CD4-positive, alpha-beta T cell treated with Interleukin-15 for 1 hour (primary cell): ENCODE measurements around the gene OR51V1.
"Not testable (repeated sequence)": the region's sequence is repeated elsewhere in the genome, so short reads cannot be mapped to it uniquely, and the experiment has no call there.

Source experiments
- DNase-seq: peaks from one replicate; pipeline ENCODE4 v3.0.0-alpha.2; 2020

OR51V1 gene

DNA sequence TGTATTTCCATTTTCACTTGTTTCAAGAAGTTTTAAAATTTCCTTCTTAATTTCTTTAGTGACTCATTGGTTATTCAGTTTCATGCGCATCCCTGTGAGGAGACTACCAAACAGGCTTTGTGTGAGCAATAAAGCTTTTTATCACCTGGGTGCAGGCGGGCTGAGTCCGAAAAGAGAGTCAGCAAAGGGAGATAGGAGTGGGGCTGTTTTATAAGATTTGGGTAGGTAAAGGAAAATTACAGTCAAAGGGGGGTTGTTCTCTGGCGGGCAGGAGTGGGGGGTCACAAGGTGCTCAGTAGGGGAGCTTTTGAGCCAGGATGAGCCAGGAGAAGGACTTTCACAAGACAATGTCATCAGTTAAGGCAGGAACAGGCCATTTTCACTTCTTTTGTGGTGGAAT is 40.3 kb downstream of the OR51V1 start:
- DNase-seq, result not testable (repeated sequence)

DNA sequence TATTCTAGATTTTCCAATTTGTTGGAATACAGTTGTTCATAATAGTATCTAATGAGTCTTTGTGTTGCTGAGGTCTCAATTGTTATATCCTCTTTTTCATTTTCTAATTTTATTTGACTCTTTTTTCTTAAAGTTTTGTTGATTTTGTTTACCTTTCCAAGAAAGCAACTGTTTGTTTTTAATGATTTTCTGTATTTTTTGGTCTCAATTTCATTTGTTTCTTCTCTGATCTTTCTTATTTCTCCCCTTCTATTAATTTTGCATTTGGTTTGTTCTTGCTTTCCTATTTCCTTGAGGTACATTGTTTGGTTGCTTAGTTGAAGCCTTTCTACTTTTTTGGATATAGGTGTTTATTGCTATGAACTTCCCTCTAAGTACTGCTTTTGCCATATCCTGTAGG is 40.7 kb downstream of the OR51V1 start:
- DNase-seq, result no peak

DNA sequence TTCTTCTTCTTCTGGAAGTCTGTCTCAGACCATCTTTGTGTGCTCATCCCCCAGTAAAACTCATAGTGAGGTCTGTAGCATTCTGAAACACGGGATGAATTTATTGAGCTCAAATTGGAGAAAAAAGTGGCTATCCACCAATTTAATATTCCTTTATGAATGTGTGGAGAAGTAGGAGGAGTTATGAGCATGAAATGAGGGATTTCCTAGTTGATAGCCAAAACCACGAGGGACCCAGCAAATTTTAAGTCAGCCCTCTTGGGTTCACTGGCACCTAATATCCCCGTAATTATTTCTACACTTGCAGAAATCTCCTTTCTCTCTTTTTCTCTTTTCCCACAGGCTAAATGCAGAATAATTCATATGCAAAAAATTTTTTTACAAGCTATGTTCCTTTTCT is 45.8 kb downstream of the OR51V1 start, which contains the start of gene OR52A1:
Gene OR52A1 (minus strand): TSS at position 101 of the 400 bp plus-strand sequence. CDS start 2,388 bp downstream, outside the sequence.
- DNase-seq, result no peak

DNA sequence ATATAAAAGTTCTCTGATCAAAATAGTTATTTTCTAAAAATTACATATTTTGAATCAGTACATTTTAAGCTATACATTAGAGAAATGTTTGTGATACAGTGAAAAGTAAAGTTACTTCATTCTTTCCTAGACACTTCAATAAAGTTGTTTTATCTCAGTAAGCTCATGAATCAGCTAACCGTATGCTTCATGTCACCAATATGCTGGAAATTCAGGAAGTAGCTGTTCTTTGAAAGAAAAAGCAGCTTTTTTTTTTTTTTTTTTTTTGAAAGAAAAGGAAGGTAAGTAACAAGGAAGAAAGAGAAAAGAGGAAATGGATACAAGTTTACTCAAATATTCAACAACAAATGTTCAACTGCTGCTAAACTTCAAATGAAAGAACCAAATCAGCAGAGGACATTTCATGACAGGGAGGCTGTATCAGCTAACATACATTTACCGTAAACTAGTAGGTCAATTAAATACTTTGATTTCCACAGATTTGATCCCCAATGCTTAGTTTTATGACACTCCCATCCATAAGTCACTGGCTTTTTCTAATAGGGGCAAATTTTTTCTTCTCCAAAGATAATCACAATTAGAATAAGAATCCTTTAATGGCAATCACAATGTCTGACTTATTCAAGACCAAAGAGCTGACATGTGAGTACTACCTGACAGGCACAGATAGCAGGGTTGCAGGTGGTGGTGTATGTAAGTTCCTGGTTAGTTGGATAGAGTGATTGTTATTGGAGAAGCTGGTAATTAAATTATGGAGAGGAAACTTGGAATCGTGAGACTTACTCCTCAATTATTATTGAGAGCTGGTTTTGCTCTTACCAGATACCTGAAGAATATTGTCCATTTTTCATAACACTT is 46.7 kb downstream of the OR51V1 start:
- DNase-seq, result no peak

DNA sequence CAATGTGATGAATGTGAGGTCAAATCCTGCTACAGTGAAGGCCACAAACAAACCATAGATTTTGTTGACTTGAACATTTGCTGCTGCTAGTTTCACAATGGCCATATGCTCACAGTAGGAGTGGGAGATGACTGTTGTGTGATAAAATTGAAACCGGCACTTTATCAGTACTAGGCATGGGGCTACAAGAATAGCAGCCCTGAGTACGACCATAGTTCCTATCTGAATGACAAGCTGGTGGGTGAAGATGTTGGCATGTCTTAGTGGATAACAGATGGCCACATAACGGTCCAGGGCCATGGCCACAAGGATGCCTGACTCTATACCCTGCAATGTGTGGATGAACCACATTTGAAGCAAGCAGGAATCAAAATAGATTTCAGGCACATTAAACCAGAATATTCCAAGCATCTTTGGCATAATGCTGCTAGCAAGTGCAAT is 48.7 kb downstream of the OR51V1 start:
- DNase-seq, result no peak
